ENCODE results near the gene HJV.
A peak's percentile ranks its signal among the peaks of the same experiment; 100 is the strongest.

The HJV gene

GRCh38 chr1:145994391-145995120, 27.0 kb downstream of the HJV start:
- peak in 3 of 58 donors; percentile 13 to 21 (median 20) for DNase-seq

- no peak for DNase-seq
These were observed 27.7 kb downstream of the HJV start for GRCh38 chr1:145993618-145994390.

- DNase-seq = no peak
These were observed 28.4 kb downstream of the HJV start for GRCh38 chr1:145992958-145993617.

GRCh38 chr1:145992502-145992936, 29.0 kb downstream of the HJV start:
- DNase-seq = no peak

GRCh38 chr1:145991735-145992412, 29.7 kb downstream of the HJV start:
- no peak for DNase-seq

GRCh38 chr1:145990249-145990855, 31.2 kb downstream of the HJV start:
- DNase-seq = no peak

- DNase-seq = no peak
These were observed 32.8 kb downstream of the HJV start for GRCh38 chr1:145988773-145989172.

- no peak for DNase-seq
These were observed 33.6 kb downstream of the HJV start for GRCh38 chr1:145987926-145988325.

- no peak for DNase-seq
These were observed 35.0 kb downstream of the HJV start for GRCh38 chr1:145986551-145986950.

- peak in 5 of 58 donors; percentile 2 to 21 (median 10) for DNase-seq
These were observed 35.8 kb downstream of the HJV start for GRCh38 chr1:145985502-145986439.

- no peak for DNase-seq
These were observed 36.4 kb downstream of the HJV start for GRCh38 chr1:145985129-145985501.

- no peak for DNase-seq
These were observed 37.3 kb downstream of the HJV start for GRCh38 chr1:145983960-145984830.

GRCh38 chr1:145983206-145983675, 38.3 kb downstream of the HJV start:
- no peak for DNase-seq

- DNase-seq = no peak
These were observed 39.4 kb downstream of the HJV start for GRCh38 chr1:145982010-145982723.

GRCh38 chr1:145980457-145980994, 41.0 kb downstream of the HJV start:
- DNase-seq = no peak

GRCh38 chr1:145979746-145980456, 41.6 kb downstream of the HJV start:
- DNase-seq = no peak
